ENCODE results near the gene KDM1A.

KDM1A gene

DNA sequence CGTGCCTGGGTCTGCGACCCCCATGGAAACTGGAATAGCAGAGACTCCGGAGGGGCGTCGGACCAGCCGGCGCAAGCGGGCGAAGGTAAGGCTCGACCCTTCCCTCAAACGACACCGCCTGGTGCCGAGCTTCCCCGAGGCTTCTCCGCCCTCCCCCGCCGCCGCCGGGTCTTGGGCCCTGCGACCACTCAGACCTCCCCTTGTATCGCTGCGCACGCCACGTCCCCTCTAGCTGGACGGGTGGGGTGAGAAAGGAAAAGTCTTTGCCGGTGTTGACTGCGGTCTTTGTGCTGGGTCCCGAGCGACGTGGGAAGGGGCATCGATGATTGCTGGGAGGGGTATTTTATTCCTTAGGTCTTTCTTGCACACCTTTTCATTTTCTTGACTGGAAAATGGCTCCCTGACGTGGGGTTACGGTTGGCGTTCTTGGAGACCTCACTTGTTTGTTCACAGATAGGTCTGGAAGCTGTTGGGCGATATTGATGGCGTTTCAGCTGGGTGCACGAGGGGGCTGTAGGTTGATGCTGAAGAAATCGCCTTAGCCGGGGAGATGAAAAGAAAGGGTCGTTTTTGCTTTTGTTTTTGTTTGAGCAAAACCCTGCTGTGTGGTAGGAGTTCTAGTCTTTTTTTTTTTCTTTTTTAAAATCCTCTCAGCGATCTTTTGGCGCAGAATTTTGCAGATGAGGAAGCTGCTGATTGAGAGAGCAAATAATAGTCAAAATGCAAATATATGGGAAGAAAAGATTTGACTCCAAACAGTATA is 776 bp downstream of the KDM1A start:
- peak; percentile 34 for DNase-seq (ENCODE audit: extremely low spot score)
- no peak for TF ChIP-seq ZNF384 (IDR thresholded peaks at IDR 0.05)
- POLR2A ChIA-PET = interaction anchor here (1.2 kb wide), 1 partner anchor 10 kb away, joined by 3 read pairs; no protein-coding TSS in a partner anchor
- CTCF ChIA-PET = no interaction called here

GRCh38 chr1:23020706-23021405 is 1.6 kb downstream of the KDM1A start:
- DNase-seq (ENCODE audit: extremely low spot score) = no peak
- TF ChIP-seq TARDBP (IDR thresholded peaks at IDR 0.05) (no peak), LEF1 (IDR thresholded peaks at IDR 0.05; ENCODE audit: borderline replicate concordance) (no peak), FOXK2 (IDR thresholded peaks at IDR 0.05) (no peak), CTBP1 (IDR thresholded peaks at IDR 0.05; ENCODE audit: borderline replicate concordance) (no peak), PKNOX1 (IDR thresholded peaks at IDR 0.05) (no peak), HDGF (IDR thresholded peaks at IDR 0.05; ENCODE audit: borderline replicate concordance) (no peak), SUZ12 (IDR thresholded peaks at IDR 0.05) (no peak), ARNT (IDR thresholded peaks at IDR 0.05) (no peak), ELF4 (IDR thresholded peaks at IDR 0.05) (no peak), FOXA1 (IDR thresholded peaks at IDR 0.05) (no peak), SP1 (IDR thresholded peaks at IDR 0.05) (no peak), L3MBTL2 (conservative IDR thresholded peaks at IDR 0.05) (no peak), ZNF384 (IDR thresholded peaks at IDR 0.05) (no peak), FOXM1 (IDR thresholded peaks at IDR 0.05; ENCODE audit: borderline replicate concordance) (no peak), BHLHE40 (IDR thresholded peaks at IDR 0.05; ENCODE audit: borderline replicate concordance) (no peak), NFRKB (IDR thresholded peaks at IDR 0.05) (no peak)
- POLR2A ChIA-PET = interaction anchor here (1.2 kb wide), 1 partner anchor 9 kb away, joined by 3 read pairs; no protein-coding TSS in a partner anchor
- CTCF ChIA-PET = no interaction called here

DNA sequence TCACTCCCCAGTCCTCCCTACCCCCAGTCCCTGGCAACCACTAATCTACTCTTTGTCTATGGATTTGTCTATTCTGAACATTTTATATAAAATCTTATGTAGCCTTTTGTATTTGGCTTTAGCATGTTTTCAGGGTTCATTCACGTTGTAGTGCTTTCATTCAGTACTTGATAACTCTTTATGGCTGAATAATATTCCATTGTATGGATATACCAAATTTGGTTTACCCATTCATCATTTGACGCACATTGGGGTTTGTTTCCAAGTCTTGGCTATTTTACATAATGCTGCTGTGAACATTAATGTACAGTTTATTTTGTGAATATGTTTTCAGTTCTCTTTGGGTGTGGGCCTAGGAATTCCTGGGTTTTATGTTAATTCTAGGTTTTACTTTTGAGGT is 2.6 kb downstream of the KDM1A start:
- POLR2A ChIA-PET = no interaction called here
- CTCF ChIA-PET = no interaction called here
- no peak for DNase-seq (ENCODE audit: extremely low spot score)
- TF ChIP-seq CTBP1 (IDR thresholded peaks at IDR 0.05; ENCODE audit: borderline replicate concordance) = no peak
- no peak for TF ChIP-seq BHLHE40 (IDR thresholded peaks at IDR 0.05; ENCODE audit: borderline replicate concordance)
- TF ChIP-seq ARNT (IDR thresholded peaks at IDR 0.05) = no peak
- TF ChIP-seq SP1 (IDR thresholded peaks at IDR 0.05) = no peak
- no peak for TF ChIP-seq FOXK2 (IDR thresholded peaks at IDR 0.05)
- no peak for TF ChIP-seq TARDBP (IDR thresholded peaks at IDR 0.05)

GRCh38 chr1:23023174-23023845 is 4.0 kb downstream of the KDM1A start:
- TF ChIP-seq SUZ12 (IDR thresholded peaks at IDR 0.05) (no peak), PKNOX1 (IDR thresholded peaks at IDR 0.05) (no peak)
- no peak for DNase-seq (ENCODE audit: extremely low spot score)
- CTCF ChIA-PET = interaction anchor here (0.9 to 1.4 kb wide), 2 partner anchors 58 to 612 kb away, joined by 3 read pairs; no protein-coding TSS in a partner anchor
- POLR2A ChIA-PET = no interaction called here

DNA sequence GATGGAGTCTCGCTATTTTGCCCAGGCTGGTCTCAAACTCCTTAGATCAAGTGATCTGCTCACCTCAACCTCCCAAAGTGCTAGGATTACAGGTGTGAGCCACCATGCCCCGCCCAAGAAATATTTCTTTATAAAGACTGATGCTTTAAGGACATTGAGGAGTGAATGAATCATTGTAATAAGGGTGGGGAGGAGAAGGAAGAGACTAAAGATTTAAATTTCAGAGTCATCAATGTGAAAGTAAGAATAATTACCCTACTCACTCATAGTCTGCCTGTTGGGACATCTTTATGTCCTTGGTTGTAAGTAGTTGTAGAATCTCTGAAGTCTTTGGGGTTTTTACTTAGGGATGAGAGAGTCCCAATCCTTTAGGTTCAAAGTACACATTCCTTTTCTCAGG is 7.3 kb downstream of the KDM1A start:
- ChIA-PET POLR2A (no interaction called here), CTCF (no interaction called here)
- DNase-seq (ENCODE audit: extremely low spot score) = no peak
- TF ChIP-seq HDGF (IDR thresholded peaks at IDR 0.05; ENCODE audit: borderline replicate concordance) (no peak), FOXA1 (IDR thresholded peaks at IDR 0.05) (no peak), FOXK2 (IDR thresholded peaks at IDR 0.05) (no peak), ZNF384 (IDR thresholded peaks at IDR 0.05) (no peak), FOXM1 (IDR thresholded peaks at IDR 0.05; ENCODE audit: borderline replicate concordance) (no peak)

- DNase-seq (ENCODE audit: extremely low spot score) = no peak
- ChIA-PET CTCF (no interaction called here), POLR2A (no interaction called here)
- no peak for TF ChIP-seq SP1 (IDR thresholded peaks at IDR 0.05)
- TF ChIP-seq ZNF384 (IDR thresholded peaks at IDR 0.05) = peak; percentile 58; the same call in 1 of the 2 replicates
These were observed 8.2 kb downstream of the KDM1A start for GRCh38 chr1:23027352-23027907.

GRCh38 chr1:23029337-23029736 is 10.1 kb downstream of the KDM1A start:
- no peak for DNase-seq (ENCODE audit: extremely low spot score)
- ChIA-PET CTCF (interaction anchor here (0.6 kb wide), 1 partner anchor 20 kb away, joined by 4 read pairs; no protein-coding TSS in a partner anchor), POLR2A (no interaction called here)
- TF ChIP-seq PKNOX1 (IDR thresholded peaks at IDR 0.05) (no peak), TARDBP (IDR thresholded peaks at IDR 0.05) (no peak), FOXM1 (IDR thresholded peaks at IDR 0.05; ENCODE audit: borderline replicate concordance) (no peak), NFRKB (IDR thresholded peaks at IDR 0.05) (no peak), ELF4 (IDR thresholded peaks at IDR 0.05) (no peak), FOXA1 (IDR thresholded peaks at IDR 0.05) (no peak), HDGF (IDR thresholded peaks at IDR 0.05; ENCODE audit: borderline replicate concordance) (no peak), BHLHE40 (IDR thresholded peaks at IDR 0.05; ENCODE audit: borderline replicate concordance) (no peak), CTBP1 (IDR thresholded peaks at IDR 0.05; ENCODE audit: borderline replicate concordance) (no peak), L3MBTL2 (conservative IDR thresholded peaks at IDR 0.05) (no peak), SUZ12 (IDR thresholded peaks at IDR 0.05) (no peak), FOXK2 (IDR thresholded peaks at IDR 0.05) (no peak), ARNT (IDR thresholded peaks at IDR 0.05) (no peak), SP1 (IDR thresholded peaks at IDR 0.05) (no peak), ZNF384 (IDR thresholded peaks at IDR 0.05) (no peak), LEF1 (IDR thresholded peaks at IDR 0.05; ENCODE audit: borderline replicate concordance) (no peak)
